Measurements from ENCODE around the gene HOXD11. TPM values are rescaled to one million over a fixed set of nuclear protein-coding genes. Genes with fewer than 3 reads are reported as not detected.
A peak's percentile ranks its signal among the peaks of the same experiment; 100 is the strongest.

HOXD11 gene
- total and polyA plus RNA-seq, 2 of the 13 experiments (the other 11 are each of a cell fraction or from before 2014, with no cell fraction given), result not detected

DNA sequence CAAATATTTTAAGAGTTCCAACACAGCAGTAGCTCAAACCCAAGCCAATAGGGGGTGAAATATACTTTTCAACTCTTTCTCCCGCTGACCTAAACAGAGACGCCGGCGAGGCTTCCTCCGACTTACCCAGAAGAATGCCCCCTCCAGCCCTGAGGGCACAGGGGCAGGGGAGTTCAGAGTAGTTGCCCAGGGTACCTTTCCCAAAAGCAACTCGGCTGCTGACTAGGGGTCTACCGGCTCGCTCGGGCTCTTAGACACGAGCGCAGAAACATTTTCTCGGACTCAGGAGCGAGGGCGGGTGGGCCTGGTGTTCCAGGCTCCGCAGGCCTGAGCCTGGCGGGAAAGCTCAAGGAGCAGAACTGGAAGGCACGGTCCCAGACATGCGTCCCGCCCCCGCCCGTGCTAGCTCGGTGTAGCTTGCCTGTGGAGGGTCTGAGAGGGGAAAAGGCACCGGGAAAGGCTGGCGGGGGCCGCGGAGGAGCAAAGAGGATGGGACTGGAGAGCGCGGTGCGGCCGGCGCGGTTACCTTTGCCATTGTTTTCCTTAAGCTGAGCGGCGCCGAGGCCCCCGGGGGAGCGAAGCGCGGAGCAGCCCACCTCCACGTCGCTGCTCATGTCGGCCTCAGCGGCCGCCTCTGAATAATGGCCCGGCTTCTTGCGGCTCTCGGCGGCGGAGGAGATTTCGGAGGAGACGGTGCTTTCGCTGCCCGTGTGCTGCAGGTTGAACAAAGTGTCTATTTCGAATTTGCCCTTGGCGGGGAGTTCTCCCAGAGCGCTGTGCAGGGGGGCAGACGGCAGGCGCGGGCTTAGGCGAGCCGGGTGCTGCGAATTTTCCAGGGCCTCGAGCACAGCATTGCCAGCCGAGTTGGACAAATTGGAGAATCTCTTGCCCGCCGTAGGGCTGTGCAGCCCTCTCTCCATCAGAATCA lies 24.0 kb upstream of the HOXD11 start (continued):
- TF ChIP-seq, protein P1, sequence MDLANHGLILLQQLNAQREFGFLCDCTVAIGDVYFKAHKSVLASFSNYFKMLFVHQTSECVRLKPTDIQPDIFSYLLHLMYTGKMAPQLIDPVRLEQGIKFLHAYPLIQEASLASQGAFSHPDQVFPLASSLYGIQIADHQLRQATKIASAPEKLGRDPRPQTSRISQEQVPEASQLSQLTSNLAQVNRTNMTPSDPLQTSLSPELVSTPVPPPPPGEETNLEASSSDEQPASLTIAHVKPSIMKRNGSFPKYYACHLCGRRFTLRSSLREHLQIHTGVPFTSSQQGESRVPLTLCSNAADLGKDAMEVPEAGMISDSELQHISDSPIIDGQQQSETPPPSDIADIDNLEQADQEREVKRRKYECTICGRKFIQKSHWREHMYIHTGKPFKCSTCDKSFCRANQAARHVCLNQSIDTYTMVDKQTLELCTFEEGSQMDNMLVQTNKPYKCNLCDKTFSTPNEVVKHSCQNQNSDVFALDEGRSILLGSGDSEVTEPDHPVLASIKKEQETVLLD (CRISPR knock-in tag; IDR thresholded peaks at IDR 0.05; ENCODE audit: low read depth), result no peak

DNA sequence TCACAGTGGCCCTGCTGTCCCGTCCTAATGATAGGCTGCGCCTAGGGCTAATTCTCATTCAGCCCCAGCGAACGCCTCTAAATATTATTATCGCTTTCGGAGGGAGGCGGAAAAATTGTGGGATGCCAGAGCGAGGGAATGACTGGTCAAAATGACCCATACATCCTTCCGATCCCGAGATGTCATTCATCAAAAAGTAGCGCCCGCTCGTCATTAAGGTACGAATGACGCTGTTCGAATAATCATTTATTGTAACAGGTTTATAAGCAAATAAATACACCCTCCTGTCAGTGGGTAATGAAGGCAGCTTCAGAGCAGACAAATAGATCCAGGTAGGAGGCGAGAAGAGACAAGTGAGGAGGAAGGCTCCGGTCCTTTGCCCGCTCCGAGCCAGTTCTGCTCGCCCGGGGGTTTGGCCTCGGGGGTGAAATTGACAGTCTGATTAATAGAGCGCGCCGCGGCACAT lies 23.3 kb upstream of the HOXD11 start, which contains the start of gene EVX2:
Gene EVX2, minus strand, starts transcription at position 167 of the 466 bp plus-strand sequence. CDS start 186 bp downstream, outside the sequence.
- H3K4me1 ChIP-seq (ENCODE audit: insufficient read depth, low read length), result peaks cover 25% of the 10 kb centered on the region
- no peak for DNase-seq (ENCODE audit: low spot score)
- no peak for ATAC-seq
- H2AFZ ChIP-seq (ENCODE audit: low read length), result no peak within 1 kb of the TSS
- H3K27ac ChIP-seq (ENCODE audit: extremely low read length, insufficient read depth, low read length), result no peak within 1 kb of the TSS
- CTCF ChIA-PET (ENCODE audit: low intra/inter-chr PET ratio, low total read pairs), result no interaction called here
- H3K36me3 ChIP-seq (replicated peaks in 1 of 2; ENCODE audit: control insufficient read depth in 1 of 2, insufficient read depth in 2 of 2, low read length in 2 of 2), result no peaks in the 10 kb centered on the region
- FAIRE-seq, result no peak
- H3K27me3 ChIP-seq (ENCODE audit: control insufficient read depth in 1 of 2, insufficient read depth in 2 of 2, low read length in 2 of 2), result peaks cover 7 to 82% of the 10 kb centered on the region in 2 experiments; a peak in 4 of 5 replicates
- no peaks in the 10 kb centered on the region for H4K20me1 ChIP-seq (ENCODE audit: insufficient read depth, low read length)
- H3K79me2 ChIP-seq (ENCODE audit: insufficient read depth, low read length), result no peaks in the 10 kb centered on the region
- H3K9me3 ChIP-seq (ENCODE audit: low read length), result no peaks in the 10 kb centered on the region
- no TSS peak for BruUV-seq (replicated peaks)
- POLR2A ChIA-PET, result no interaction called here
- in situ Hi-C loops (cut with HindIII; ENCODE audit: extremely low pct_ligation_motif_present, low pct_unique_long_range_greater_than_20kb), result no loop called here
- WGBS (ENCODE audit: low lambda C conversion rate), result 58% methylated on average over 27 of the region's 27 CpGs
- peak within 1 kb of the TSS in 1 of 3 experiments; percentile 31; a peak in 1 of 6 replicates for H3K4me3 ChIP-seq (replicated peaks in 1 of 3; ENCODE audit: insufficient read depth in 1 of 3, low read depth in 2 of 3, low read length in 3 of 3)
- peak within 1 kb of the TSS; percentile 46 for H3K4me2 ChIP-seq (ENCODE audit: low read depth, low read length)
- intact Hi-C loops (cut with micrococcal nuclease; ENCODE audit: unreplicated experiment), result no loop called here
- no peak within 1 kb of the TSS for H3K9ac ChIP-seq (ENCODE audit: insufficient read depth, low read depth, low read length)
- TF ChIP-seq, protein P2, sequence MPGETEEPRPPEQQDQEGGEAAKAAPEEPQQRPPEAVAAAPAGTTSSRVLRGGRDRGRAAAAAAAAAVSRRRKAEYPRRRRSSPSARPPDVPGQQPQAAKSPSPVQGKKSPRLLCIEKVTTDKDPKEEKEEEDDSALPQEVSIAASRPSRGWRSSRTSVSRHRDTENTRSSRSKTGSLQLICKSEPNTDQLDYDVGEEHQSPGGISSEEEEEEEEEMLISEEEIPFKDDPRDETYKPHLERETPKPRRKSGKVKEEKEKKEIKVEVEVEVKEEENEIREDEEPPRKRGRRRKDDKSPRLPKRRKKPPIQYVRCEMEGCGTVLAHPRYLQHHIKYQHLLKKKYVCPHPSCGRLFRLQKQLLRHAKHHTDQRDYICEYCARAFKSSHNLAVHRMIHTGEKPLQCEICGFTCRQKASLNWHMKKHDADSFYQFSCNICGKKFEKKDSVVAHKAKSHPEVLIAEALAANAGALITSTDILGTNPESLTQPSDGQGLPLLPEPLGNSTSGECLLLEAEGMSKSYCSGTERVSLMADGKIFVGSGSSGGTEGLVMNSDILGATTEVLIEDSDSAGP (CRISPR knock-in tag; IDR thresholded peaks at IDR 0.05; ENCODE audit: borderline replicate concordance), result no peak
- TF ChIP-seq ZNF747 (CRISPR knock-in tag; IDR thresholded peaks at IDR 0.05; ENCODE audit: borderline replicate concordance) (no peak), EZH2 (conservative IDR thresholded peaks at IDR 0.05; ENCODE audit: low read depth, low read length) (no peak), BRCA1 (CRISPR knock-in tag; IDR thresholded peaks at IDR 0.05) (no peak), RCOR2 (CRISPR knock-in tag; IDR thresholded peaks at IDR 0.05) (no peak), TSC22D2 (CRISPR knock-in tag; IDR thresholded peaks at IDR 0.05; ENCODE audit: borderline replicate concordance) (no peak), NKX3-1 (CRISPR knock-in tag; IDR thresholded peaks at IDR 0.05) (no peak), PAF1 (CRISPR knock-in tag; IDR thresholded peaks at IDR 0.05) (no peak), ARHGAP35 (CRISPR knock-in tag; IDR thresholded peaks at IDR 0.05; ENCODE audit: borderline replicate concordance) (no peak), CENPT (CRISPR knock-in tag; IDR thresholded peaks at IDR 0.05; ENCODE audit: low read depth) (no peak), SRY (CRISPR knock-in tag; IDR thresholded peaks at IDR 0.05) (no peak), ZBTB38 (CRISPR knock-in tag; IDR thresholded peaks at IDR 0.05) (no peak), ZNF839 (CRISPR knock-in tag; IDR thresholded peaks at IDR 0.05; ENCODE audit: borderline replicate concordance) (no peak)
- TF ChIP-seq, protein P3, sequence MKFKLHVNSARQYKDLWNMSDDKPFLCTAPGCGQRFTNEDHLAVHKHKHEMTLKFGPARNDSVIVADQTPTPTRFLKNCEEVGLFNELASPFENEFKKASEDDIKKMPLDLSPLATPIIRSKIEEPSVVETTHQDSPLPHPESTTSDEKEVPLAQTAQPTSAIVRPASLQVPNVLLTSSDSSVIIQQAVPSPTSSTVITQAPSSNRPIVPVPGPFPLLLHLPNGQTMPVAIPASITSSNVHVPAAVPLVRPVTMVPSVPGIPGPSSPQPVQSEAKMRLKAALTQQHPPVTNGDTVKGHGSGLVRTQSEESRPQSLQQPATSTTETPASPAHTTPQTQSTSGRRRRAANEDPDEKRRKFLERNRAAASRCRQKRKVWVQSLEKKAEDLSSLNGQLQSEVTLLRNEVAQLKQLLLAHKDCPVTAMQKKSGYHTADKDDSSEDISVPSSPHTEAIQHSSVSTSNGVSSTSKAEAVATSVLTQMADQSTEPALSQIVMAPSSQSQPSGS (CRISPR knock-in tag; IDR thresholded peaks at IDR 0.05), result no peak
- TF ChIP-seq, protein P4, sequence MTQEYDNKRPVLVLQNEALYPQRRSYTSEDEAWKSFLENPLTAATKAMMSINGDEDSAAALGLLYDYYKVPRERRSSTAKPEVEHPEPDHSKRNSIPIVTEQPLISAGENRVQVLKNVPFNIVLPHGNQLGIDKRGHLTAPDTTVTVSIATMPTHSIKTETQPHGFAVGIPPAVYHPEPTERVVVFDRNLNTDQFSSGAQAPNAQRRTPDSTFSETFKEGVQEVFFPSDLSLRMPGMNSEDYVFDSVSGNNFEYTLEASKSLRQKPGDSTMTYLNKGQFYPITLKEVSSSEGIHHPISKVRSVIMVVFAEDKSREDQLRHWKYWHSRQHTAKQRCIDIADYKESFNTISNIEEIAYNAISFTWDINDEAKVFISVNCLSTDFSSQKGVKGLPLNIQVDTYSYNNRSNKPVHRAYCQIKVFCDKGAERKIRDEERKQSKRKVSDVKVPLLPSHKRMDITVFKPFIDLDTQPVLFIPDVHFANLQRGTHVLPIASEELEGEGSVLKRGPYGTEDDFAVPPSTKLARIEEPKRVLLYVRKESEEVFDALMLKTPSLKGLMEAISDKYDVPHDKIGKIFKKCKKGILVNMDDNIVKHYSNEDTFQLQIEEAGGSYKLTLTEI (CRISPR knock-in tag; conservative IDR thresholded peaks at IDR 0.05), result no peak
